Mucosa of descending colon (tissue), 3 donors: ENCODE data around the gene PUDP. TPM values are rescaled to one million over a fixed set of nuclear protein-coding genes. Genes with fewer than 3 reads are reported as not detected.

Source experiments
- ATAC-seq: fragments of 200-7000 bp; cut with Tn5 transposase; one replicate; pipeline ENCODE4 v1.9.1; 2020; ENCODE audit warnings: mild to moderate bottlenecking, moderate library complexity
- DNase-seq, 3 donors: peaks; one replicate each; pipeline ENCODE4 v3.0.0-alpha.2; 2020
- H3K36me3 ChIP-seq: fragments of 200-600 bp; one replicate; pipeline ENCODE4 v1.8.0; 2021; ENCODE audit warnings: low read depth, mild to moderate bottlenecking
- H3K4me1 ChIP-seq: fragments of 200-600 bp; one replicate; pipeline ENCODE4 v1.8.0; 2021; ENCODE audit warnings: low read depth, mild to moderate bottlenecking
- H3K4me3 ChIP-seq: fragments of 200-600 bp; one replicate; pipeline ENCODE4 v1.8.0; 2021; ENCODE audit warnings: mild to moderate bottlenecking
- H3K9me3 ChIP-seq: fragments of 200-600 bp; one replicate; pipeline ENCODE4 v1.8.0; 2021; ENCODE audit warnings: mild to moderate bottlenecking
- intact Hi-C, 2 donors: fragments of 100-400 bp; cut with DNase I in 1 of 2; cut with micrococcal nuclease in 1 of 2; formaldehyde crosslinking; loops; one replicate each; pipeline versions ENCODE4 v1.11.0 to v1.11.1; 2022; cut with DNase I, micrococcal nuclease
- total RNA-seq, 3 donors: library from RNA; stranded (reverse); fragmentation: NEBNext Ultra II Directional in 2 of 3; extraction: Animal tissue kit (Norgen Biotek cat#: 25700) in 2 of 3; gene quantifications; one replicate each; pipeline versions ENCODE4 v1.2.1 to v1.2.4, GENCODE V29; 2021 to 2023
- TF ChIP-seq, protein P1 (sequence below): fragments of 200-600 bp; IDR thresholded peaks from one replicate; pipeline ENCODE4 v1.8.0; 2022; ENCODE audit warnings: antibody characterized with exemption, mild to moderate bottlenecking
- donor health status: DM: no; HTN: no; CAD: no; lungs with moderate emphysema.
- donor health status: DM: no; HTN: no; CAD: no.
- donor health status: DM: no; HTN: yes; CAD: no.

The PUDP gene
- total RNA-seq, 3 donors from 2014 or later: 16.4 to 38.5 (median 32.3) TPM

DNA sequence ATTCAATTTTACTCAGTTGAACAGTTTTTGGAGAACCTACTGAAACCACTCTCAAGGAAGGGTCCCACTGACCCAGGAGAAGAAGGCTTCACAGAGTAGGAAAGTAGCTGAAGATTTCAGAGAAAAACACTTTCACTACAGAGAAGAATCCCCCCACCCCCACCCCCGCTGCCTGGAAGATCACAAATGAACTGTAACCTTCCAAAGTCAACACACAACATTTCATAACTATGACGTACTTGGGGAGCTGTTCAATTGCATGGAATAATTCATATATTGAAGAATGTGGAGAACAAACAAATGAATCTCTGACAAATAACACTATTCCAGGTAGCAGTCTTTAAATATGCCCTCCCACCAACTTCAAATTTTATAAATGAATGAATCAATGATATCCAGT, 86.5 kb downstream of the PUDP start:
- TF ChIP-seq, protein P1, sequence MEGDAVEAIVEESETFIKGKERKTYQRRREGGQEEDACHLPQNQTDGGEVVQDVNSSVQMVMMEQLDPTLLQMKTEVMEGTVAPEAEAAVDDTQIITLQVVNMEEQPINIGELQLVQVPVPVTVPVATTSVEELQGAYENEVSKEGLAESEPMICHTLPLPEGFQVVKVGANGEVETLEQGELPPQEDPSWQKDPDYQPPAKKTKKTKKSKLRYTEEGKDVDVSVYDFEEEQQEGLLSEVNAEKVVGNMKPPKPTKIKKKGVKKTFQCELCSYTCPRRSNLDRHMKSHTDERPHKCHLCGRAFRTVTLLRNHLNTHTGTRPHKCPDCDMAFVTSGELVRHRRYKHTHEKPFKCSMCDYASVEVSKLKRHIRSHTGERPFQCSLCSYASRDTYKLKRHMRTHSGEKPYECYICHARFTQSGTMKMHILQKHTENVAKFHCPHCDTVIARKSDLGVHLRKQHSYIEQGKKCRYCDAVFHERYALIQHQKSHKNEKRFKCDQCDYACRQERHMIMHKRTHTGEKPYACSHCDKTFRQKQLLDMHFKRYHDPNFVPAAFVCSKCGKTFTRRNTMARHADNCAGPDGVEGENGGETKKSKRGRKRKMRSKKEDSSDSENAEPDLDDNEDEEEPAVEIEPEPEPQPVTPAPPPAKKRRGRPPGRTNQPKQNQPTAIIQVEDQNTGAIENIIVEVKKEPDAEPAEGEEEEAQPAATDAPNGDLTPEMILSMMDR: no peak
- DNase-seq (no peak), ATAC-seq (no peak)
- H3K4me3 ChIP-seq: no peak overlapping the region
- intact Hi-C loops: no loop called here
- no peaks in the 10 kb centered on the region for H3K4me1 ChIP-seq
- no peaks in the 10 kb centered on the region for H3K9me3 ChIP-seq
- H3K36me3 ChIP-seq: no peaks in the 10 kb centered on the region

DNA sequence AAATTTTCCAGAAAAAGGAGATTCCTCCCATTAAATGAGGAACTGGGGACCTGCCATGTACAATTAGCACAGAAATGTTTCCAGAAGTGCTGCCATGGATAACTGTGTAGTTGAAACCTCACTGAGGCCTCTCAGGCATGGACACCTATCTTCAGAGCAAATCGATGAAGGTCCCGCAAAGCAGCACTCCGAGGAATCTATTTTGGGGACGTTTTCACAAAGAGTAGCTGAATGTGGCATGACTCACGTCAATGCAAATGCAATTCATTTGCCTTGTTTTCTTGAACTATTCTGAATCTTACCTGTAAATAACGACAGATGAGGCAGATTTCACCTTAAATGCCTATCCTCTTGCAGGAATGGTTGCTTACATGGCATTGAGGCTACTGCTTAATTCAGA, 87.5 kb downstream of the PUDP start:
- H3K9me3 ChIP-seq: no peaks in the 10 kb centered on the region
- DNase-seq (no peak), ATAC-seq (no peak)
- intact Hi-C loops: no loop called here
- H3K4me1 ChIP-seq: no peaks in the 10 kb centered on the region
- no peaks in the 10 kb centered on the region for H3K36me3 ChIP-seq
- TF ChIP-seq, protein P1: no peak
- no peak overlapping the region for H3K4me3 ChIP-seq

DNA sequence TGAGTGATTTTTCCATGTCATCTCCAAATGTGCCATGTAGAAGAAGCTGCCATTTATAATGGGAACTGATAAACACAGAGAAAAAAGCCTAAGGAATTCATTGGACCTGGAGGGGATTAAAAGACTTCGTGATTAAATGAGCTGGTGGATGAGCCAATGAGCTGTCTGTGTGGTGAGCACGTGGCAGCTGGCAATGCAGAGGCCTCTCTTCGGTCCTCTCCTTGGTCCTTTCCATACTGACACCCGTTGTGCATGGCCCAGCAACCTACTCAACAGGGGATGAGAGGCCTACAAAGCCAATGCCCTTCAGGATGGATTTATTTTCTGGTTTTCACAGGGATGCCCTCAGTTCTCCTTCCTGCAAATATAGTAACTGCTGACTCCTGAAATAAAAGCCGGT, 88.1 kb downstream of the PUDP start:
- Histone ChIP-seq H3K36me3 (no peaks in the 10 kb centered on the region), H3K4me3 (no peak overlapping the region), H3K9me3 (no peaks in the 10 kb centered on the region), H3K4me1 (peaks cover 3% of the 10 kb centered on the region)
- no peak for ATAC-seq
- no peak for DNase-seq
- intact Hi-C loops: no loop called here
- TF ChIP-seq, protein P1: no peak

DNA sequence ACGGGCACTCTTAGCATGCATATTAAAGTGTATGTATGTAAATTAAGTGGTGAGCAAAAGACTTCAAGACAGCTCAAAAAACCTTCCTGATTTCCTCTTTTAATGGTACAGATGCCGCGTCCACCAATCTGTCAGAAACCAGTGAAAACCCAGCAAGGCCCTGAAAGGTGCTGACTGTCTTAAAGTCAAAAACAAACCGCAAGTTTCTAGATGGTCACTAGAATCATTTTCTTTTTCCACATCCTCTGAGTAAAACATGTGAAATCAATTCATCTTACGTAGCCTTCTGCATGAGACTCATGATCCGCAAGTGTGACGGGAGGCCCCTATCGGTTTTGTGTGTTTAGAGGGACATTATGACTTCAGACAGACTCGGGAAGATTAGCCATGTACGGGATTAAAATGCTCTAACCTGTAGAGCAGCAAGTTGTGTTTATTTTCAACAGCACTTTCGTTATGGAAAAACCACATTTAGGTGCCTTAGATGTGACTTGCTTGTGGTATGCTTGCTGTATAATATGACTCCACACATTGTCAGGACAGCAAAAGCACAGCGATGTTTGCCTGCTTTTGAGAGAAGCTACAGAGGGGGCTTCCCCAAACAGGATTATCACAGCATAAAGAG, 88.6 kb downstream of the PUDP start:
- intact Hi-C loops: no loop called here
- DNase-seq (no peak), ATAC-seq (no peak)
- H3K4me1 ChIP-seq: peaks cover 3% of the 10 kb centered on the region
- no peaks in the 10 kb centered on the region for H3K9me3 ChIP-seq
- H3K4me3 ChIP-seq: no peak overlapping the region
- TF ChIP-seq, protein P1: no peak
- no peaks in the 10 kb centered on the region for H3K36me3 ChIP-seq

DNA sequence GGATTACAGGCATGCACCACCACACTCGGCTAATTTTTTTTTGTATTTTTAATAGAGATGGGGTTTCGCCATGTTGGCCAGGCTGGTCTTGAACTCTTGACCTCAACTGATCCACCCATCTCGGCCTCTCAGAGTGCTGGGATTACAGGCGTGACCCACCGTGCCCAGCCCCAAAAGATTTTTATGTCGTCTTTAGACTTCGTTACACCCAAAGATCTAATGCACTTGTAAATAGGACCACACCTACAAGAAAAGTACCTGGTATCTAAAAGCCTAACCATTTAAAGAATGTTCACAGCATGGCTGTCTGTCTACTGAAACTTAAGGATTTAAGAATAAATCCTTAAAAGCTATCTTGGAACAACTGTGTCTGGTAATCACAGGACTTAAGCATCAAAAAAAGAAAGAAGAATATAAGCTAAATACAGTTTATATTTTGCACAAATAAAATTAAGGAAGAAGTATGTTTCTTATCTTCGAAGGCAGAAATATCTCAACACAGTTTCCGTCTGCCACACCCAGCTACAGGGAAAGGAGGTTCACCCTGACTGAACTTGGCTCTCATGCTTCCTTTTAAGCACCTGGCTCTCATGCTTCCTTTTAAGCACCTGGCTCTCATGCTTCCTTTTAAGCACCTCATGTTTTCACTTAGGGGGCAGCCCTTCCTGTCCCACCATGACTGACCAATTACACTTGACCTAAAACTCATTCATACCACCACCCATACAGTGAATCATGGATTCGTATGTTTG, 92.4 kb downstream of the PUDP start:
- no peak overlapping the region for H3K4me3 ChIP-seq
- ATAC-seq: peak; percentile 96
- intact Hi-C loops: no loop called here
- H3K9me3 ChIP-seq: no peaks in the 10 kb centered on the region
- peak in 1 of 3 donors; percentile 59 for DNase-seq
- H3K4me1 ChIP-seq: peaks cover 3% of the 10 kb centered on the region
- H3K36me3 ChIP-seq: no peaks in the 10 kb centered on the region
- TF ChIP-seq, protein P1: no peak
